ENCODE results near the gene TNPO1. TPM values are rescaled to one million over a fixed set of nuclear protein-coding genes. Genes with fewer than 3 reads are reported as not detected.
"Not testable (repeated sequence)": the region's sequence is repeated elsewhere in the genome, so short reads cannot be mapped to it uniquely, and the experiment has no call there.

Gene TNPO1
- polyA plus RNA-seq, 3 donors: 91.3 to 100 (median 93.8) TPM

- no peak for DNase-seq
These were observed 104.4 kb downstream of the TNPO1 start for GRCh38 chr5:72920690-72921502.

DNA sequence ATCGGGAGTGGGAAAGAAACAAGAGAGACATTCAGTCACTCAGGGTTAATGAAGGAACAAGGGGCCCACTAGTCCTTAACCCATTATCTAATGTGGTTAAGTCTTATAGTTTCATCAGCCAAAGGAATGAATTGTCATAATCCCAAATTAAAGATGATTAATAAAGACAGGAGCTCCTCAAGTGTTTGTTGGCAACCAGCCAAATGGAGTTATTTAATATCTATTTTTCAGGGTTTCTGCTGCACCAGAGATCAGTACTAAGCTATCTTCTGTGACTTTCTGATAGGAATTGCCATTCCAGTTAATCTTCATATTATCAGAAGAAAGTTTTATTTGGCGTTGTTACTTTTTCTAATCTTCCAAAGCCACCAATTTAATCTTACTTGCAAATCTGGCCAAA is 105.4 kb downstream of the TNPO1 start:
- no peak for DNase-seq

DNA sequence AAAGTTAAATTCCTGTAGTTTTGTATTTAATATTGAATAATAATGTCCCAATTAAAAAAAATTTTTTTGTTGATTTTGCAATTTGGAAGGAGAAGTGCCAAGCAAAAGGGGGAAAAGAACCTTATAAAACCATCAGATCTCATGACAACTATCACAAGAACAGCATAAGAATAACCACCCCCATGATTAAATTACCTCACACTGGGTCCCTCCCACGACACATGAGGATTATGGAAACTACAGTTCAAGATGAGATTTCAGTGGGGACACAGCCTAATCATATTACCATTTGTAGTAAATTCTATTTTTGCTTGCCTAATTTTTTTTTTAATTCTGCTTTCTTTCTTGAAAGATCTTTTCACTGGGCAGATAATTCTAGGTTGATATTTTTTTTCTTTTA is 106.0 kb downstream of the TNPO1 start:
- no peak for DNase-seq

- no peak for DNase-seq
These were observed 109.0 kb downstream of the TNPO1 start for GRCh38 chr5:72925336-72926010.

- DNase-seq: not testable (repeated sequence)
These were observed 116.2 kb downstream of the TNPO1 start for GRCh38 chr5:72932686-72933085.

GRCh38 chr5:72934953-72935725 is 118.7 kb downstream of the TNPO1 start:
- not testable (repeated sequence) for DNase-seq

DNA sequence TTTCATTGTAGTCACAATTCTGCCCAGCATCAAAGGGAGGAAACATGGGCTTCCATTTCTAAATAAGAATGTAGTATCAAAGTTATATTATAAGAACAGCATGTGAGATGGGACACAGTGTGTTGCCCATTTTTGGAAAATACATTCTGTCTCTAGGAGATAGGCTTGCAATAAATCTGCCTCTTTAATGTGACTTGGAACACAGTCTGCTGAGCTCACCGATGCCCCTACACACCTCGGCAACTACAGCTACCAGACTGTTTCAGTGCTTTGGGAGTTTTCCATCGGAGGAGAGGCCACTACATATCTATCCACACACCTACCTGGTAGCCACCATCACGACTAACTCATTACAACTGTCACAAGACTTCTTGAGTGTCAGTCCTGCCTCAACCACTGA is 120.4 kb downstream of the TNPO1 start:
- DNase-seq: no peak

GRCh38 chr5:72937517-72938061 is 121.1 kb downstream of the TNPO1 start:
- DNase-seq: no peak

DNA sequence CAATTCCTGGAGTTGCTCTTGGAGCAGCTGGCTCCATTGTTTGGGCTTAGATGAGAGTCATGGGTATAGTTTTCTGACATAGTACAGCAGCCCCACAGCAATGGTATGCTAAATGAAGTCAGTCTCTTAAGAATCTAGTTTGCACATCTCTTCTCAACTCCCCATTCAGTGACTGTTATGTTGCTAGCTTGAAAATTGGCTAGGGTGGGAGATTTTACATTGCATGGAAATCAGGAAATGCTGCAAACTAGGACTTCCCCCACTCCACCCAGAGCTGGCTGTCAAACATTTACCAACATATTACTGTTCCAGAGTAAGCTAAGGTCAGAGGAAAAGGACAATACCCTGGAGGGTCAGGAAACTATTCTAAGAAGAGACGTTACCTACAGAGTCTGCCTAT is 121.7 kb downstream of the TNPO1 start:
- no peak for DNase-seq

DNA sequence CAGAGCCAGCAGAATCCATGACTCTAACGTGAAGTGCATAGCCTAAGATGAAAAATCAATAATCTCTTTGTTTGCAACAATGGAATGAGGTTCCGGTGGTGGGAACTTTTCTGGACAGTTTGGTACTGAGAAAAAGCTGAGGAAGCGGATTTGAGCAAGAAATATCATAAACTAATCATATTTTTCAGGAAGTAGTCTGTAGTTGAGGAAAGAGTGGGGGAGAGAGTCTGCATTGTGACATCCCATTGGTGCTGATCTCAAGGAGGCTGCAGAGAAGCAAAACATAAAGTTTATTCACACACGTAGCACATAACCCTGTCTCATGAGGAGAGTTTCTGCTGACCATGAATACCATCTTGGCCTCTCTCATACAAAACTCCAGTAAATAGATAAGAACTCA is 123.6 kb downstream of the TNPO1 start:
- DNase-seq: no peak

- DNase-seq: no peak
These were observed 126.8 kb downstream of the TNPO1 start for GRCh38 chr5:72943307-72943706.

GRCh38 chr5:72947498-72947897 is 131.0 kb downstream of the TNPO1 start:
- no peak for DNase-seq

GRCh38 chr5:72949481-72949880 is 133.0 kb downstream of the TNPO1 start:
- DNase-seq: no peak

GRCh38 chr5:72951671-72952468 is 135.4 kb downstream of the TNPO1 start:
- DNase-seq: no peak

GRCh38 chr5:72954389-72954788 is 137.9 kb downstream of the TNPO1 start:
- DNase-seq: no peak

GRCh38 chr5:72955143-72955767 is 138.8 kb downstream of the TNPO1 start:
- peak; percentile 50 for DNase-seq

GRCh38 chr5:72955768-72956323 is 139.4 kb downstream of the TNPO1 start, which contains the start of gene FCHO2:
TSS of gene FCHO2 (plus strand) at chr5:72956041. CDS start at chr5:72956097, 56 bp downstream.
- peak; percentile 96 for DNase-seq

DNA sequence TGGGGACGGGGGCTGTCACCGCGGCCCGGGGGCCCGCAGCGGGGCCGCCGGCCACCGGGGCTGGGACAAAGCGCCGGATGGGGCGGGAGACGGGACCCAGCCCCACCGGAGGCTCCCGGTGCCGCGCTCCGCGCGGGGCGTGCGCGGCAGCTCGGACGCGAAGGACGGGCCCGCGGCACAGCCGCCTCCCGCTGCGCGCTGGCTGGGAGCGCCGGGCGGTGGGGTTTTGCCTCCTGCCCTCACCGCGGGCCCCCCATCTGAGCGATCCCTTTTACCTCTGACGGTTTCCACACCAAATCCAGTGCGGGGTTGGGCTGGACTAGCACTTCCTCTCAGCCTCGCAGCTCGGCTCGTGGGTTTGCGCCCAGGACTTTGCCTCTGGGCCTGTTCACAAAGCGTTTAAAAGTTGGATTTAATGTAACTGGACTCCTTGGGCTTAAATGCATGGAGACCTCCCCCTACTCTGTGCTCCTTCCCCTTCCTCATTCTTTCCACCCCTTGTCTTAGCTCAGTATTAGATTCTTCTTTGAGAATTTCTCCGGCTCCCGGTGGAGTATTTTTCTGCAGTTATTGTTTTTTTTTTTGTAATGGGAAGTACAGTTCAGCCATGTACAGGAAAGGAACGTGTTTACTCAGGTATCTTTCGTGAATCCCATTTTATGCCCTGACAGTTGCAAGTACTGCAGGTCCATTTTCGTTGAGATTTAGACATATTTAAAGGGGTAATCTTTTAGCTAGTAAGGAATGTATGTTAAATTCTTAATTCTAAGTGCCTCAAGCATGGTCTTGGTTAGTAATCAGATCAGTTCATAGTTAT is 140.1 kb downstream of the TNPO1 start:
- DNase-seq: peak; percentile 74

- no peak for DNase-seq
These were observed 140.9 kb downstream of the TNPO1 start for GRCh38 chr5:72957337-72957736.

DNA sequence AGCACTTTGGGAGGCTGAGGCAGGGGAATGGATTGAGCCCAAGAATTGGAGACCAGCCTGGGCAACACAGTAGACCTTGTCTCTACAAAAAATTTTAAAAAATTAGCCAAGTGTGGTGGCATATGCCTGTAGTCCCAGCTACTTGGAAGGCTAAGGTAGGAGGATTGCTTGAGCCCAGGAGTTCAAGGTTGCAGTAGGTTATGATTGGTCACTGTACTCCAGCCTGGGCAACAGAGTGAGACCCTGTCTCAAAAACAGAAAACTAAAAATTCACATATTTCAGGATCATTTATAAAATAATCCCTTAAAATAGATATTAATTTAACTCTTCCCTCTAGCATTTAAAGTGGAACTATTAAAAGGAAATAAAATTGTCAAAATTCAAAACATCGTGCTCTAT is 142.8 kb downstream of the TNPO1 start:
- DNase-seq: no peak
